ENCODE results near the gene PCNT. TPM values are rescaled to one million over a fixed set of nuclear protein-coding genes. Genes with fewer than 3 reads are reported as not detected.

The PCNT gene
- total RNA-seq, 1 experiment from 2014 or later, result 41.0 TPM

DNA sequence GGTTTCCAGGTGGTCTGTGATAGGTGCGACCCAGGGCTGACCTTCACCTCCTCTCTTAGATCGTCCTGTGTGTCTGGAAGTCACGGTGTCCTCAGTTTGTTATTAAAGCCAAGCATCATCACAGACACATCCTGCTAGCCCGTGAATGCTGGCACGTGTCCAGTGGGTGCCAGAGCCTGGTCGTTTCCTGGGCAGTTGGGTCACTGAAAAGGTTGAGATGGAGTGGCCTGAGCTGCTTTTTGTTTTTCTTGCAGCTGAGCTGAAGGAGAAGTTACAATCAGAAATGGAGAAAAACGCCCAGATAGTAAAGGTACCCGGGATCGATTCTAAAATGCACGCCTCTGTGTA lies 23.2 kb downstream of the PCNT start:
- H3K27me3 Mint-ChIP-seq (ENCODE audit: low read depth), result no peaks in the 10 kb centered on the region
- no peak for ATAC-seq
- TF ChIP-seq, protein P1, sequence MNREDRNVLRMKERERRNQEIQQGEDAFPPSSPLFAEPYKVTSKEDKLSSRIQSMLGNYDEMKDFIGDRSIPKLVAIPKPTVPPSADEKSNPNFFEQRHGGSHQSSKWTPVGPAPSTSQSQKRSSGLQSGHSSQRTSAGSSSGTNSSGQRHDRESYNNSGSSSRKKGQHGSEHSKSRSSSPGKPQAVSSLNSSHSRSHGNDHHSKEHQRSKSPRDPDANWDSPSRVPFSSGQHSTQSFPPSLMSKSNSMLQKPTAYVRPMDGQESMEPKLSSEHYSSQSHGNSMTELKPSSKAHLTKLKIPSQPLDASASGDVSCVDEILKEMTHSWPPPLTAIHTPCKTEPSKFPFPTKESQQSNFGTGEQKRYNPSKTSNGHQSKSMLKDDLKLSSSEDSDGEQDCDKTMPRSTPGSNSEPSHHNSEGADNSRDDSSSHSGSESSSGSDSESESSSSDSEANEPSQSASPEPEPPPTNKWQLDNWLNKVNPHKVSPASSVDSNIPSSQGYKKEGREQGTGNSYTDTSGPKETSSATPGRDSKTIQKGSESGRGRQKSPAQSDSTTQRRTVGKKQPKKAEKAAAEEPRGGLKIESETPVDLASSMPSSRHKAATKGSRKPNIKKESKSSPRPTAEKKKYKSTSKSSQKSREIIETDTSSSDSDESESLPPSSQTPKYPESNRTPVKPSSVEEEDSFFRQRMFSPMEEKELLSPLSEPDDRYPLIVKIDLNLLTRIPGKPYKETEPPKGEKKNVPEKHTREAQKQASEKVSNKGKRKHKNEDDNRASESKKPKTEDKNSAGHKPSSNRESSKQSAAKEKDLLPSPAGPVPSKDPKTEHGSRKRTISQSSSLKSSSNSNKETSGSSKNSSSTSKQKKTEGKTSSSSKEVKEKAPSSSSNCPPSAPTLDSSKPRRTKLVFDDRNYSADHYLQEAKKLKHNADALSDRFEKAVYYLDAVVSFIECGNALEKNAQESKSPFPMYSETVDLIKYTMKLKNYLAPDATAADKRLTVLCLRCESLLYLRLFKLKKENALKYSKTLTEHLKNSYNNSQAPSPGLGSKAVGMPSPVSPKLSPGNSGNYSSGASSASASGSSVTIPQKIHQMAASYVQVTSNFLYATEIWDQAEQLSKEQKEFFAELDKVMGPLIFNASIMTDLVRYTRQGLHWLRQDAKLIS (CRISPR knock-in tag; IDR thresholded peaks at IDR 0.05; ENCODE audit: borderline replicate concordance), result no peak
- no peak for TF ChIP-seq MYBL2 (CRISPR knock-in tag; IDR thresholded peaks at IDR 0.05)
- no peak for TF ChIP-seq JUN (CRISPR knock-in tag; IDR thresholded peaks at IDR 0.05)
- TF ChIP-seq MXD4 (CRISPR knock-in tag; IDR thresholded peaks at IDR 0.05; ENCODE audit: borderline replicate concordance), result no peak
- TF ChIP-seq, protein P2, sequence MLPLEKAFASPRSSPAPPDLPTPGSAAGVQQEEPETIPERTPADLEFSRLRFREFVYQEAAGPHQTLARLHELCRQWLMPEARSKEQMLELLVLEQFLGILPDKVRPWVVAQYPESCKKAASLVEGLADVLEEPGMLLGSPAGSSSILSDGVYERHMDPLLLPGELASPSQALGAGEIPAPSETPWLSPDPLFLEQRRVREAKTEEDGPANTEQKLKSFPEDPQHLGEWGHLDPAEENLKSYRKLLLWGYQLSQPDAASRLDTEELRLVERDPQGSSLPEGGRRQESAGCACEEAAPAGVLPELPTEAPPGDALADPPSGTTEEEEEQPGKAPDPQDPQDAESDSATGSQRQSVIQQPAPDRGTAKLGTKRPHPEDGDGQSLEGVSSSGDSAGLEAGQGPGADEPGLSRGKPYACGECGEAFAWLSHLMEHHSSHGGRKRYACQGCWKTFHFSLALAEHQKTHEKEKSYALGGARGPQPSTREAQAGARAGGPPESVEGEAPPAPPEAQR (CRISPR knock-in tag; IDR thresholded peaks at IDR 0.05), result no peak
- TF ChIP-seq, protein P3, sequence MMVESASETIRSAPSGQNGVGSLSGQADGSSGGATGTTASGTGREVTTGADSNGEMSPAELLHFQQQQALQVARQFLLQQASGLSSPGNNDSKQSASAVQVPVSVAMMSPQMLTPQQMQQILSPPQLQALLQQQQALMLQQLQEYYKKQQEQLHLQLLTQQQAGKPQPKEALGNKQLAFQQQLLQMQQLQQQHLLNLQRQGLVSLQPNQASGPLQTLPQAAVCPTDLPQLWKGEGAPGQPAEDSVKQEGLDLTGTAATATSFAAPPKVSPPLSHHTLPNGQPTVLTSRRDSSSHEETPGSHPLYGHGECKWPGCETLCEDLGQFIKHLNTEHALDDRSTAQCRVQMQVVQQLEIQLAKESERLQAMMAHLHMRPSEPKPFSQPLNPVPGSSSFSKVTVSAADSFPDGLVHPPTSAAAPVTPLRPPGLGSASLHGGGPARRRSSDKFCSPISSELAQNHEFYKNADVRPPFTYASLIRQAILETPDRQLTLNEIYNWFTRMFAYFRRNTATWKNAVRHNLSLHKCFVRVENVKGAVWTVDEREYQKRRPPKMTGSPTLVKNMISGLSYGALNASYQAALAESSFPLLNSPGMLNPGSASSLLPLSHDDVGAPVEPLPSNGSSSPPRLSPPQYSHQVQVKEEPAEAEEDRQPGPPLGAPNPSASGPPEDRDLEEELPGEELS (CRISPR knock-in tag; IDR thresholded peaks at IDR 0.05), result no peak
- TF ChIP-seq, protein P4, sequence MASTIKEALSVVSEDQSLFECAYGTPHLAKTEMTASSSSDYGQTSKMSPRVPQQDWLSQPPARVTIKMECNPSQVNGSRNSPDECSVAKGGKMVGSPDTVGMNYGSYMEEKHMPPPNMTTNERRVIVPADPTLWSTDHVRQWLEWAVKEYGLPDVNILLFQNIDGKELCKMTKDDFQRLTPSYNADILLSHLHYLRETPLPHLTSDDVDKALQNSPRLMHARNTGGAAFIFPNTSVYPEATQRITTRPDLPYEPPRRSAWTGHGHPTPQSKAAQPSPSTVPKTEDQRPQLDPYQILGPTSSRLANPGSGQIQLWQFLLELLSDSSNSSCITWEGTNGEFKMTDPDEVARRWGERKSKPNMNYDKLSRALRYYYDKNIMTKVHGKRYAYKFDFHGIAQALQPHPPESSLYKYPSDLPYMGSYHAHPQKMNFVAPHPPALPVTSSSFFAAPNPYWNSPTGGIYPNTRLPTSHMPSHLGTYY (CRISPR knock-in tag; IDR thresholded peaks at IDR 0.05), result no peak
- TF ChIP-seq SMAD4 (CRISPR knock-in tag; IDR thresholded peaks at IDR 0.05), result no peak
- TF ChIP-seq ZNF121 (CRISPR knock-in tag; IDR thresholded peaks at IDR 0.05), result no peak
- no peak for TF ChIP-seq OVOL2 (CRISPR knock-in tag; IDR thresholded peaks at IDR 0.05; ENCODE audit: borderline replicate concordance)
- TF ChIP-seq TP53 (CRISPR knock-in tag; IDR thresholded peaks at IDR 0.05), result no peak
- TF ChIP-seq, protein P5, sequence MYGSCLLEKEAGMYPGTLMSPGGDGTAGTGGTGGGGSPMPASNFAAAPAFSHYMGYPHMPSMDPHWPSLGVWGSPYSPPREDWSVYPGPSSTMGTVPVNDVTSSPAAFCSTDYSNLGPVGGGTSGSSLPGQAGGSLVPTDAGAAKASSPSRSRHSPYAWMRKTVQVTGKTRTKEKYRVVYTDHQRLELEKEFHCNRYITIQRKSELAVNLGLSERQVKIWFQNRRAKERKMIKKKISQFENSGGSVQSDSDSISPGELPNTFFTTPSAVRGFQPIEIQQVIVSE (CRISPR knock-in tag; IDR thresholded peaks at IDR 0.05; ENCODE audit: borderline replicate concordance), result no peak
- no peak for TF ChIP-seq NR1H2 (CRISPR knock-in tag; IDR thresholded peaks at IDR 0.05)
- no peak for TF ChIP-seq FOXJ3 (CRISPR knock-in tag; IDR thresholded peaks at IDR 0.05; ENCODE audit: borderline replicate concordance)
- TF ChIP-seq SP1 (CRISPR knock-in tag; conservative IDR thresholded peaks at IDR 0.05), result no peak
- TF ChIP-seq RELA (CRISPR knock-in tag; IDR thresholded peaks at IDR 0.05; ENCODE audit: borderline replicate concordance), result no peak
- TF ChIP-seq, protein P6, sequence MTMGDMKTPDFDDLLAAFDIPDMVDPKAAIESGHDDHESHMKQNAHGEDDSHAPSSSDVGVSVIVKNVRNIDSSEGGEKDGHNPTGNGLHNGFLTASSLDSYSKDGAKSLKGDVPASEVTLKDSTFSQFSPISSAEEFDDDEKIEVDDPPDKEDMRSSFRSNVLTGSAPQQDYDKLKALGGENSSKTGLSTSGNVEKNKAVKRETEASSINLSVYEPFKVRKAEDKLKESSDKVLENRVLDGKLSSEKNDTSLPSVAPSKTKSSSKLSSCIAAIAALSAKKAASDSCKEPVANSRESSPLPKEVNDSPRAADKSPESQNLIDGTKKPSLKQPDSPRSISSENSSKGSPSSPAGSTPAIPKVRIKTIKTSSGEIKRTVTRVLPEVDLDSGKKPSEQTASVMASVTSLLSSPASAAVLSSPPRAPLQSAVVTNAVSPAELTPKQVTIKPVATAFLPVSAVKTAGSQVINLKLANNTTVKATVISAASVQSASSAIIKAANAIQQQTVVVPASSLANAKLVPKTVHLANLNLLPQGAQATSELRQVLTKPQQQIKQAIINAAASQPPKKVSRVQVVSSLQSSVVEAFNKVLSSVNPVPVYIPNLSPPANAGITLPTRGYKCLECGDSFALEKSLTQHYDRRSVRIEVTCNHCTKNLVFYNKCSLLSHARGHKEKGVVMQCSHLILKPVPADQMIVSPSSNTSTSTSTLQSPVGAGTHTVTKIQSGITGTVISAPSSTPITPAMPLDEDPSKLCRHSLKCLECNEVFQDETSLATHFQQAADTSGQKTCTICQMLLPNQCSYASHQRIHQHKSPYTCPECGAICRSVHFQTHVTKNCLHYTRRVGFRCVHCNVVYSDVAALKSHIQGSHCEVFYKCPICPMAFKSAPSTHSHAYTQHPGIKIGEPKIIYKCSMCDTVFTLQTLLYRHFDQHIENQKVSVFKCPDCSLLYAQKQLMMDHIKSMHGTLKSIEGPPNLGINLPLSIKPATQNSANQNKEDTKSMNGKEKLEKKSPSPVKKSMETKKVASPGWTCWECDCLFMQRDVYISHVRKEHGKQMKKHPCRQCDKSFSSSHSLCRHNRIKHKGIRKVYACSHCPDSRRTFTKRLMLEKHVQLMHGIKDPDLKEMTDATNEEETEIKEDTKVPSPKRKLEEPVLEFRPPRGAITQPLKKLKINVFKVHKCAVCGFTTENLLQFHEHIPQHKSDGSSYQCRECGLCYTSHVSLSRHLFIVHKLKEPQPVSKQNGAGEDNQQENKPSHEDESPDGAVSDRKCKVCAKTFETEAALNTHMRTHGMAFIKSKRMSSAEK (CRISPR knock-in tag; IDR thresholded peaks at IDR 0.05; ENCODE audit: borderline replicate concordance), result no peak
- no peak for TF ChIP-seq ZNF416 (CRISPR knock-in tag; IDR thresholded peaks at IDR 0.05)
- no peak overlapping the region for H3K4me3 Mint-ChIP-seq
- no peaks in the 10 kb centered on the region for H3K9me3 Mint-ChIP-seq
- ChIA-PET CTCF (interaction anchor here (0.9 kb wide), 1 partner anchor 293 kb away, joined by 4 read pairs; no protein-coding TSS in a partner anchor), POLR2A (no interaction called here)
- H3K36me3 Mint-ChIP-seq, result peaks cover 56% of the 10 kb centered on the region
- no peak for DNase-seq (ENCODE audit: low spot score)
- no peak overlapping the region for H3K27ac Mint-ChIP-seq
- H3K4me1 Mint-ChIP-seq, result no peaks in the 10 kb centered on the region
